SK-N-SH treated with all-trans-retinoic acid at 6 μM for 48 hours (cell line): ENCODE measurements around the gene HIVEP3.

Source experiments
- ATAC-seq: fragments of 200-7000 bp; cut with Tn5 transposase; 3 replicates; pipeline ENCODE4 v1.9.1; 2020; ENCODE audit warnings: mild to moderate bottlenecking, moderate library complexity
- ARNTL ChIP-seq: fragments of 450-650 bp; formaldehyde crosslinking; IDR thresholded peaks from 2 replicates; pipeline ENCODE4 v1.5.0; 2020; ENCODE audit warnings: low read depth, mild to moderate bottlenecking, moderate library complexity, borderline replicate concordance
- BACH2 ChIP-seq: fragments of 250-450 bp; sonication (Bioruptor Pico); IDR thresholded peaks from 2 replicates; pipeline ENCODE4 v1.9.0; 2021; ENCODE audit warnings: mild to moderate bottlenecking, borderline replicate concordance
- CREB5 ChIP-seq: fragments of 250-450 bp; sonication (Bioruptor Pico); IDR thresholded peaks from 2 replicates; pipeline ENCODE4 v1.5.1; 2020; ENCODE audit warnings: low read depth, mild to moderate bottlenecking, moderate library complexity
- CSDC2 ChIP-seq: fragments of 250-450 bp; sonication (Bioruptor Pico); IDR thresholded peaks from 2 replicates; pipeline ENCODE4 v1.5.0; 2020; ENCODE audit warnings: mild to moderate bottlenecking, moderate library complexity
- CSRNP3 ChIP-seq: fragments of 250-450 bp; sonication (Bioruptor Pico); IDR thresholded peaks from 2 replicates; pipeline ENCODE4 v1.5.1; 2021; ENCODE audit warnings: mild to moderate bottlenecking, moderate library complexity
- ESRRG ChIP-seq: fragments of 250-450 bp; sonication (Bioruptor Pico); IDR thresholded peaks from 2 replicates; pipeline ENCODE4 v1.6.1; 2021; ENCODE audit warnings: mild to moderate bottlenecking
- GLIS3 ChIP-seq: fragments of 250-450 bp; sonication (Bioruptor Pico); IDR thresholded peaks from 2 replicates; pipeline ENCODE4 v1.5.0; 2020; ENCODE audit warnings: mild to moderate bottlenecking, moderate library complexity
- ISL1 ChIP-seq: fragments of 250-450 bp; sonication (Bioruptor Pico); IDR thresholded peaks from 2 replicates; pipeline ENCODE4 v2.1.2; 2022; ENCODE audit warnings: mild to moderate bottlenecking, moderate library complexity
- OSR1 ChIP-seq: fragments of 250-450 bp; sonication (Bioruptor Pico); IDR thresholded peaks from 2 replicates; pipeline ENCODE4 v1.8.0; 2022; ENCODE audit warnings: moderate library complexity, mild to moderate bottlenecking, inconsistent platforms
- POU6F1 ChIP-seq: fragments of 250-450 bp; sonication (Bioruptor Pico); IDR thresholded peaks from 2 replicates; pipeline ENCODE4 v1.8.0; 2021; ENCODE audit warnings: low read depth, mild to moderate bottlenecking, moderate library complexity, borderline replicate concordance
- PPARA ChIP-seq: fragments of 250-450 bp; sonication (Bioruptor Pico); IDR thresholded peaks from 2 replicates; pipeline ENCODE4 v1.5.0; 2020; ENCODE audit warnings: mild to moderate bottlenecking, borderline replicate concordance
- RARB ChIP-seq: fragments of 250-450 bp; sonication (Bioruptor Pico); IDR thresholded peaks from 2 replicates; pipeline ENCODE4 v1.8.0; 2021; ENCODE audit warnings: mild to moderate bottlenecking, moderate library complexity
- SNAI2 ChIP-seq: fragments of 250-450 bp; sonication (Bioruptor Pico); IDR thresholded peaks from 2 replicates; pipeline ENCODE4 v1.5.0; 2020; ENCODE audit warnings: mild to moderate bottlenecking, moderate library complexity
- TCF4 ChIP-seq: fragments of 250-450 bp; sonication (Bioruptor Pico); IDR thresholded peaks from 2 replicates; pipeline ENCODE4 v1.8.0; 2021; ENCODE audit warnings: mild to moderate bottlenecking, moderate library complexity, borderline replicate concordance
- TOX ChIP-seq: fragments of 250-450 bp; sonication (Bioruptor Pico); IDR thresholded peaks from 2 replicates; pipeline ENCODE4 v1.8.0; 2021; ENCODE audit warnings: mild to moderate bottlenecking, moderate library complexity, borderline replicate concordance
- TSHZ2 ChIP-seq: fragments of 250-450 bp; sonication (Bioruptor Pico); IDR thresholded peaks from 2 replicates; pipeline ENCODE4 v1.5.0; 2020; ENCODE audit warnings: mild to moderate bottlenecking, moderate library complexity
- ZC3H10 ChIP-seq: fragments of 250-450 bp; sonication (Bioruptor Pico); IDR thresholded peaks from 2 replicates; pipeline ENCODE4 v1.5.1; 2021; ENCODE audit warnings: mild to moderate bottlenecking, moderate library complexity
- ZFP3 ChIP-seq: fragments of 250-450 bp; sonication (Bioruptor Pico); IDR thresholded peaks from 2 replicates; pipeline ENCODE4 v1.5.0; 2020; ENCODE audit warnings: mild to moderate bottlenecking, moderate library complexity
- ZFP30 ChIP-seq: fragments of 450-650 bp; formaldehyde crosslinking; IDR thresholded peaks from 2 replicates; pipeline ENCODE4 v1.5.0; 2022; ENCODE audit warnings: mild to moderate bottlenecking, moderate library complexity
- ZNF565 ChIP-seq: fragments of 450-650 bp; formaldehyde crosslinking; conservative IDR thresholded peaks from 2 replicates; pipeline ENCODE4 v1.5.0; 2020; ENCODE audit warnings: low read depth, mild to moderate bottlenecking, moderate library complexity
- ZNF70 ChIP-seq: fragments of 450-650 bp; formaldehyde crosslinking; IDR thresholded peaks from 2 replicates; pipeline ENCODE4 v1.5.0; 2020; ENCODE audit warnings: mild to moderate bottlenecking, moderate library complexity
- ZNF8 ChIP-seq: fragments of 450-650 bp; formaldehyde crosslinking; IDR thresholded peaks from 2 replicates; pipeline ENCODE4 v1.5.0; 2020; ENCODE audit warnings: mild to moderate bottlenecking, moderate library complexity

HIVEP3 gene

GRCh38 chr1:41582351-41582750 lies 336.4 kb downstream of the HIVEP3 start:
- no peak for ATAC-seq
- no peak for TF ChIP-seq PPARA (CRISPR knock-in tag)
- TF ChIP-seq ZFP30 (CRISPR knock-in tag): no peak
- TF ChIP-seq RARB (CRISPR knock-in tag): no peak
- TF ChIP-seq ARNTL (CRISPR knock-in tag): no peak
- no peak for TF ChIP-seq CREB5 (CRISPR knock-in tag)
- no peak for TF ChIP-seq ZC3H10
- TF ChIP-seq GLIS3 (CRISPR knock-in tag): no peak
- no peak for TF ChIP-seq CSDC2
- no peak for TF ChIP-seq ISL1 (CRISPR knock-in tag)
- TF ChIP-seq ZFP3 (CRISPR knock-in tag): no peak
- TF ChIP-seq ESRRG (CRISPR knock-in tag): no peak
- no peak for TF ChIP-seq TOX (CRISPR knock-in tag)

GRCh38 chr1:41582004-41582325 lies 336.8 kb downstream of the HIVEP3 start:
- TF ChIP-seq SNAI2 (CRISPR knock-in tag) (no peak), GLIS3 (CRISPR knock-in tag) (no peak), TSHZ2 (CRISPR knock-in tag) (no peak), CSRNP3 (CRISPR knock-in tag) (no peak), ZNF8 (CRISPR knock-in tag) (no peak), ISL1 (CRISPR knock-in tag) (no peak), ZC3H10 (no peak), BACH2 (CRISPR knock-in tag) (no peak), ZFP30 (CRISPR knock-in tag) (no peak), TOX (CRISPR knock-in tag) (no peak), ZNF70 (CRISPR knock-in tag) (no peak), PPARA (CRISPR knock-in tag) (no peak), TCF4 (CRISPR knock-in tag) (no peak), RARB (CRISPR knock-in tag) (no peak), ZFP3 (CRISPR knock-in tag) (no peak), CSDC2 (no peak), ARNTL (CRISPR knock-in tag) (no peak), POU6F1 (CRISPR knock-in tag) (no peak), CREB5 (CRISPR knock-in tag) (no peak)
- ATAC-seq: no peak

GRCh38 chr1:41581216-41582003 lies 337.3 kb downstream of the HIVEP3 start:
- ATAC-seq: no peak
- TF ChIP-seq CSRNP3 (CRISPR knock-in tag) (no peak), OSR1 (no peak), GLIS3 (CRISPR knock-in tag) (no peak), ZNF565 (CRISPR knock-in tag) (no peak), ZFP30 (CRISPR knock-in tag) (no peak), CREB5 (CRISPR knock-in tag) (no peak)
